RWPE2 (cell line): ENCODE measurements around the gene ESYT3.

ENCODE experiments used
- ATAC-seq: fragments of 200-7000 bp; cut with Tn5 transposase; 3 replicates; pipeline ENCODE4 v1.9.1; 2021; ENCODE audit warnings: low read depth
- DNase-seq: peaks from one replicate; pipeline ENCODE4 v3.0.0-alpha.2; 2020; ENCODE audit warnings: low spot score
- H3K27ac ChIP-seq: fragments of 450-650 bp; 2 replicates; pipeline ENCODE4 v1.5.1; 2017; ENCODE audit warnings: mild to moderate bottlenecking; ENCODE audit not compliant: poor library complexity, severe bottlenecking
- H3K27me3 ChIP-seq: fragments of 250-450 bp; sonication (Bioruptor Pico); 2 replicates; pipeline ENCODE4 v1.5.1; 2021; ENCODE audit warnings: mild to moderate bottlenecking, moderate library complexity; ENCODE audit not compliant: insufficient read depth, poor library complexity, severe bottlenecking
- H3K36me3 ChIP-seq: fragments of 250-450 bp; sonication (Bioruptor Pico); 2 replicates; pipeline ENCODE4 v1.5.1; 2020; ENCODE audit warnings: low read depth, mild to moderate bottlenecking, moderate library complexity
- H3K4me1 ChIP-seq: fragments of 250-450 bp; sonication (Bioruptor Pico); 2 replicates; pipeline ENCODE4 v1.5.1; 2021; ENCODE audit warnings: mild to moderate bottlenecking, moderate library complexity; ENCODE audit not compliant: insufficient read depth, poor library complexity, severe bottlenecking
- H3K4me3 ChIP-seq: fragments of 250-450 bp; sonication (Bioruptor Pico); 2 replicates; pipeline ENCODE4 v1.5.1; 2021; ENCODE audit warnings: mild to moderate bottlenecking, moderate library complexity; ENCODE audit not compliant: severe bottlenecking
- H3K9me3 ChIP-seq: fragments of 250-450 bp; sonication (Bioruptor Pico); 2 replicates; pipeline ENCODE4 v1.5.1; 2021; ENCODE audit warnings: mild to moderate bottlenecking, moderate library complexity; ENCODE audit not compliant: severe bottlenecking
- CTCF ChIP-seq: fragments of 450-650 bp; IDR thresholded peaks from one replicate; pipeline ENCODE4 v1.5.1; 2017; ENCODE audit warnings: mild to moderate bottlenecking, moderate library complexity; ENCODE audit not compliant: poor library complexity, severe bottlenecking

The ESYT3 gene

GRCh38 chr3:138470687-138471086 lies 36.3 kb downstream of the ESYT3 start:
- no peak overlapping the region for H3K27ac ChIP-seq
- no peaks in the 10 kb centered on the region for H3K9me3 ChIP-seq
- no peak for TF ChIP-seq CTCF
- no peaks in the 10 kb centered on the region for H3K36me3 ChIP-seq
- H3K27me3 ChIP-seq, result no peaks in the 10 kb centered on the region
- H3K4me1 ChIP-seq, result no peaks in the 10 kb centered on the region
- no peak overlapping the region for H3K4me3 ChIP-seq
- ATAC-seq, result no peak
- no peak for DNase-seq

GRCh38 chr3:138471481-138471880 lies 37.1 kb downstream of the ESYT3 start:
- Histone ChIP-seq H3K36me3 (no peaks in the 10 kb centered on the region), H3K4me3 (no peak overlapping the region), H3K27ac (no peak overlapping the region), H3K4me1 (no peaks in the 10 kb centered on the region), H3K27me3 (no peaks in the 10 kb centered on the region), H3K9me3 (no peaks in the 10 kb centered on the region)
- no peak for ATAC-seq
- no peak for DNase-seq
- TF ChIP-seq CTCF, result no peak

- Histone ChIP-seq H3K4me3 (no peak overlapping the region), H3K36me3 (no peaks in the 10 kb centered on the region), H3K27ac (no peak overlapping the region), H3K4me1 (no peaks in the 10 kb centered on the region), H3K9me3 (no peaks in the 10 kb centered on the region), H3K27me3 (no peaks in the 10 kb centered on the region)
- no peak for DNase-seq
- no peak for TF ChIP-seq CTCF
- no peak for ATAC-seq
Measured at GRCh38 chr3:138472141-138472825, 37.9 kb downstream of the ESYT3 start.

- no peaks in the 10 kb centered on the region for H3K9me3 ChIP-seq
- DNase-seq (no peak), ATAC-seq (no peak)
- no peaks in the 10 kb centered on the region for H3K27me3 ChIP-seq
- no peaks in the 10 kb centered on the region for H3K4me1 ChIP-seq
- TF ChIP-seq CTCF, result no peak
- H3K36me3 ChIP-seq, result no peaks in the 10 kb centered on the region
- H3K4me3 ChIP-seq, result no peak overlapping the region
- no peak overlapping the region for H3K27ac ChIP-seq
Measured at GRCh38 chr3:138473391-138473790, 39.0 kb downstream of the ESYT3 start.

GRCh38 chr3:138474163-138474562 lies 39.7 kb downstream of the ESYT3 start:
- no peak for DNase-seq
- Histone ChIP-seq H3K4me1 (no peaks in the 10 kb centered on the region), H3K27ac (no peak overlapping the region), H3K9me3 (no peaks in the 10 kb centered on the region), H3K4me3 (no peak overlapping the region), H3K27me3 (no peaks in the 10 kb centered on the region), H3K36me3 (no peaks in the 10 kb centered on the region)
- ATAC-seq, result no peak
- no peak for TF ChIP-seq CTCF
